IPS-NIHi7 (cell line): ENCODE results near the gene PCDHB13.
A peak's percentile ranks its signal among the peaks of the same experiment; 100 is the strongest.
"Not testable (repeated sequence)": the region's sequence is repeated elsewhere in the genome, so short reads cannot be mapped to it uniquely, and the experiment has no call there.

Source experiments
- DNase-seq: peaks from one replicate; pipeline ENCODE4 v3.0.0; 2012; ENCODE audit warnings: mixed read lengths; ENCODE audit errors: extremely low spot score

Gene PCDHB13

GRCh38 chr5:141201646-141202045, 12.1 kb upstream of the PCDHB13 start:
- DNase-seq, result not testable (repeated sequence)

GRCh38 chr5:141208478-141208877, 5.2 kb upstream of the PCDHB13 start, which contains the start of gene PCDHB12:
PCDHB12 (plus strand) TSS chr5:141208719; CDS start chr5:141208908, 189 bp downstream.
- DNase-seq, result peak; percentile 23

GRCh38 chr5:141210281-141210680, 3.4 kb upstream of the PCDHB13 start:
- not testable (repeated sequence) for DNase-seq

GRCh38 chr5:141210849-141211248, 2.9 kb upstream of the PCDHB13 start:
- DNase-seq, result not testable (repeated sequence)

GRCh38 chr5:141214583-141214982, 864 bp downstream of the PCDHB13 start:
- DNase-seq, result not testable (repeated sequence)

GRCh38 chr5:141215504-141215903, 1.8 kb downstream of the PCDHB13 start:
- DNase-seq, result not testable (repeated sequence)

- not testable (repeated sequence) for DNase-seq
Observed at GRCh38 chr5:141216035-141216434, 2.3 kb downstream of the PCDHB13 start.

- DNase-seq, result peak; percentile 76
Observed at GRCh38 chr5:141223112-141223783, 9.5 kb downstream of the PCDHB13 start, which contains the start of gene PCDHB14. PCDHB14 (plus strand) TSS chr5:141223343; CDS start chr5:141223506, 163 bp downstream.

GRCh38 chr5:141224844-141225243, 11.1 kb downstream of the PCDHB13 start:
- DNase-seq, result not testable (repeated sequence)

GRCh38 chr5:141225421-141225820, 11.7 kb downstream of the PCDHB13 start:
- DNase-seq, result not testable (repeated sequence)

GRCh38 chr5:141234109-141234667, 20.5 kb downstream of the PCDHB13 start:
- DNase-seq, result no peak

- DNase-seq, result not testable (repeated sequence)
Observed at GRCh38 chr5:141235922-141236321, 22.2 kb downstream of the PCDHB13 start.

GRCh38 chr5:141236516-141237313, 23.0 kb downstream of the PCDHB13 start:
- no peak for DNase-seq

- no peak for DNase-seq
Observed at GRCh38 chr5:141241496-141241895, 27.8 kb downstream of the PCDHB13 start.

GRCh38 chr5:141245250-141245717, 31.6 kb downstream of the PCDHB13 start, which contains the start of gene PCDHB15:
PCDHB15 (plus strand) TSS chr5:141245395; CDS start chr5:141245579, 184 bp downstream.
- DNase-seq, result peak; percentile 70

GRCh38 chr5:141246971-141247370, 33.3 kb downstream of the PCDHB13 start:
- DNase-seq, result not testable (repeated sequence)

- DNase-seq, result not testable (repeated sequence)
Observed at GRCh38 chr5:141247434-141247833, 33.7 kb downstream of the PCDHB13 start.

GRCh38 chr5:141250576-141250975, 36.9 kb downstream of the PCDHB13 start:
- DNase-seq, result no peak

- DNase-seq, result no peak
Observed at GRCh38 chr5:141258464-141258863, 44.7 kb downstream of the PCDHB13 start.

- no peak for DNase-seq
Observed at GRCh38 chr5:141258948-141259347, 45.2 kb downstream of the PCDHB13 start.

- no peak for DNase-seq
Observed at GRCh38 chr5:141260458-141261237, 46.9 kb downstream of the PCDHB13 start.
